CD14-positive monocyte (primary cell): ENCODE measurements around the gene VAV2. TPM values are rescaled to one million over a fixed set of nuclear protein-coding genes. Genes with fewer than 3 reads are reported as not detected.

Experiments used
- DNase-seq, 3 donors: peaks; one replicate each; pipeline ENCODE4 v3.0.0-alpha.2; 2011 to 2022
- H2AFZ ChIP-seq: 2 replicates; pipeline ENCODE4 v1.6.0; 2012; ENCODE audit warnings: mild to moderate bottlenecking, low read depth, low read length, inconsistent platforms; ENCODE audit not compliant: insufficient read depth, poor library complexity, severe bottlenecking
- H3K27ac ChIP-seq, 2 donors: 1 replicate in 1 of 2; 2 replicates in 1 of 2; pipeline ENCODE4 v1.5.1; 2012 to 2013; ENCODE audit warnings: low read length in 2 of 2, control low read depth in 1 of 2, inconsistent platforms in 1 of 2, low read depth in 1 of 2, mild to moderate bottlenecking in 1 of 2
- H3K27me3 ChIP-seq, 2 donors: one replicate each; pipeline versions ENCODE4 v1.6.0 to v1.6.1; 2011 to 2013; ENCODE audit warnings: low read length in 2 of 2; ENCODE audit not compliant: control insufficient read depth in 2 of 2, insufficient read depth in 2 of 2
- H3K36me3 ChIP-seq, 2 donors: replicated peaks in 1 of 2; 1 replicate in 1 of 2; 2 replicates in 1 of 2; pipeline versions ENCODE4 v1.5.1 to v1.6.1; 2012 to 2013; ENCODE audit warnings: low read length in 2 of 2, control low read depth in 1 of 2, inconsistent platforms in 1 of 2, mild to moderate bottlenecking in 1 of 2; ENCODE audit not compliant: insufficient read depth in 2 of 2, control insufficient read depth in 1 of 2
- H3K4me1 ChIP-seq, 2 donors: 1 replicate in 1 of 2; 2 replicates in 1 of 2; pipeline versions ENCODE4 v1.5.1 to v1.6.1; 2012 to 2013; ENCODE audit warnings: low read length in 2 of 2, control low read depth in 1 of 2, inconsistent platforms in 1 of 2, mild to moderate bottlenecking in 1 of 2, moderate library complexity in 1 of 2; ENCODE audit not compliant: insufficient read depth in 2 of 2, control insufficient read depth in 1 of 2
- H3K4me2 ChIP-seq: replicated peaks from 2 replicates; pipeline ENCODE3; 2012; ENCODE audit warnings: low read length, moderate library complexity, mild to moderate bottlenecking; ENCODE audit not compliant: poor library complexity, severe bottlenecking; ENCODE audit errors: extremely low read depth
- H3K4me3 ChIP-seq, 3 experiments: fragments of 200-600 bp in 1 of 3; sonication (generic) in 1 of 3; replicated peaks in 1 of 3; 1 replicate in 2 of 3; 2 replicates in 1 of 3; pipeline ENCODE4 v1.5.1; 2011 to 2013; ENCODE audit warnings: low read length in 3 of 3, mild to moderate bottlenecking in 3 of 3, control low read depth in 2 of 3, low read depth in 2 of 3, inconsistent platforms in 1 of 3, moderate library complexity in 1 of 3
- H3K79me2 ChIP-seq: 2 replicates; pipeline ENCODE4 v1.6.0; 2012; ENCODE audit warnings: mild to moderate bottlenecking, control low read depth, inconsistent platforms, low read length, moderate library complexity; ENCODE audit not compliant: insufficient read depth
- H3K9ac ChIP-seq: 2 replicates; pipeline ENCODE4 v1.6.0; 2017; ENCODE audit warnings: low read length, mild to moderate bottlenecking; ENCODE audit not compliant: insufficient read depth, poor library complexity, severe bottlenecking
- H3K9me3 ChIP-seq, 2 donors: replicated peaks in 1 of 2; 1 replicate in 1 of 2; 2 replicates in 1 of 2; pipeline versions ENCODE4 v1.5.1 to v1.6.1; 2012 to 2013; ENCODE audit warnings: low read length in 2 of 2, control low read depth in 1 of 2; ENCODE audit not compliant: control insufficient read depth in 1 of 2, insufficient read depth in 1 of 2
- H4K20me1 ChIP-seq: 2 replicates; pipeline ENCODE4 v1.6.0; 2012; ENCODE audit warnings: mild to moderate bottlenecking, low read length, control low read depth, moderate library complexity; ENCODE audit not compliant: insufficient read depth
- H3K27ac Mint-ChIP-seq, 7 donors: one replicate each; pipeline ENCODE4 v1.8.0; 2020; ENCODE audit warnings: mild to moderate bottlenecking in 7 of 7, mixed read lengths in 7 of 7, moderate library complexity in 6 of 7, inconsistent platforms in 2 of 7
- H3K27me3 Mint-ChIP-seq, 3 donors: one replicate each; pipeline ENCODE4 v1.8.0; 2021 to 2022; ENCODE audit warnings: low read depth in 3 of 3, mild to moderate bottlenecking in 3 of 3, mixed read lengths in 3 of 3, moderate library complexity in 3 of 3, inconsistent platforms in 1 of 3
- H3K36me3 Mint-ChIP-seq, 2 donors: one replicate each; pipeline ENCODE4 v1.8.0; 2020; ENCODE audit warnings: mixed read lengths in 2 of 2, inconsistent platforms in 1 of 2, mild to moderate bottlenecking in 1 of 2
- H3K4me1 Mint-ChIP-seq: one replicate; pipeline ENCODE4 v1.8.0; 2020; ENCODE audit warnings: mild to moderate bottlenecking, mixed read lengths
- H3K4me3 Mint-ChIP-seq, 2 donors: one replicate each; pipeline ENCODE4 v1.8.0; 2020; ENCODE audit warnings: mild to moderate bottlenecking in 2 of 2, mixed read lengths in 2 of 2, moderate library complexity in 1 of 2
- H3K9me3 Mint-ChIP-seq, 7 donors: one replicate each; pipeline ENCODE4 v1.8.0; 2020 to 2022; ENCODE audit warnings: mixed read lengths in 7 of 7, mild to moderate bottlenecking in 6 of 7, moderate library complexity in 6 of 7, inconsistent platforms in 2 of 7
- WGBS: methylation state at CpG from one replicate; pipeline ENCODE4 v1.1.5; 2013; ENCODE audit warnings: missing lambda C conversion rate; ENCODE audit not compliant: insufficient coverage; 5-methylcytosine and 5-hydroxymethylcytosine counted together
- intact Hi-C, 2 donors: fragments of 100-400 bp; cut with micrococcal nuclease; formaldehyde crosslinking; loops; one replicate each; pipeline versions ENCODE4 v1.15.0 to v1.15.1; 2023
- polyA plus RNA-seq, 3 donors: library from polyadenylated mRNA; depleted of rRNA in 1 of 3; unstranded in 2 of 3; stranded (reverse) in 1 of 3; fragments of 300-500 nt in 2 of 3; fragments of >200 nt in 1 of 3; fragmentation: Illumina TruSeq in 2 of 3; gene quantifications; 1 replicate in 2 of 3; 2 replicates in 1 of 3; pipeline ENCODE4 v1.2.3, GENCODE V29; 2012 to 2021
- TF ChIP-seq, protein P1 (sequence below): fragments of 200-600 bp; IDR thresholded peaks from one replicate; pipeline ENCODE4 v1.8.0; 2022; ENCODE audit warnings: antibody characterized with exemption, mild to moderate bottlenecking

The VAV2 gene
- polyA plus RNA-seq, 3 donors = 2.3 to 13.6 (median 2.3) TPM

DNA sequence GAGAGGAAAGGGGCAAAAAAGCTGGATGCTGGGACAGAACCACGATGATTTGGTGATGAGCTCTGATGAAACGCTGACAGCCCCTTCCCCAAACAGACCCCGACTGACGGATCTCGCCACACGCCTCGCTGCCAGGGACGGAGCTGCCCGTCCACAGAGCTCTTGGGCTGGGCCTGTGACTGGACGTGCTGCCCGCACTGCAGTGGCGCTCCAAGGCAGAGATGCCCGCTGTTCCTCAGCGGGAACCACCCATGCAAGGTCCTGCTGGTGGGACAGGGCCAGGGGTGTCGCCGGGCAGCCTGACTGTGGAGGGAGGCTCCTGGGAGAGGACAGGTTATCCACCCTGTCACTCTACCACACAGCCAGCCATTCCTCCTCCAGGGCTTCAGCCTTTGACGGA, 187.9 kb downstream of the VAV2 start:
- H3K27me3 ChIP-seq = no peaks in the 10 kb centered on the region
- no peaks in the 10 kb centered on the region for H3K4me1 Mint-ChIP-seq
- H3K27me3 Mint-ChIP-seq = no peaks in the 10 kb centered on the region
- no peak overlapping the region for H3K9ac ChIP-seq
- no peaks in the 10 kb centered on the region for H4K20me1 ChIP-seq
- H3K4me3 Mint-ChIP-seq = no peak overlapping the region
- no peak overlapping the region for H2AFZ ChIP-seq
- H3K9me3 Mint-ChIP-seq = peaks cover 0 to 2% (median 0%) of the 10 kb centered on the region in 7 donors
- H3K9me3 ChIP-seq = no peaks in the 10 kb centered on the region
- no peak overlapping the region for H3K4me2 ChIP-seq
- H3K4me3 ChIP-seq = no peak overlapping the region
- no peak overlapping the region for H3K27ac ChIP-seq
- H3K36me3 ChIP-seq = peaks cover 29 to 76% of the 10 kb centered on the region in 2 donors
- no peaks in the 10 kb centered on the region for H3K4me1 ChIP-seq
- DNase-seq = no peak
- no peak overlapping the region for H3K27ac Mint-ChIP-seq
- TF ChIP-seq, protein P1, sequence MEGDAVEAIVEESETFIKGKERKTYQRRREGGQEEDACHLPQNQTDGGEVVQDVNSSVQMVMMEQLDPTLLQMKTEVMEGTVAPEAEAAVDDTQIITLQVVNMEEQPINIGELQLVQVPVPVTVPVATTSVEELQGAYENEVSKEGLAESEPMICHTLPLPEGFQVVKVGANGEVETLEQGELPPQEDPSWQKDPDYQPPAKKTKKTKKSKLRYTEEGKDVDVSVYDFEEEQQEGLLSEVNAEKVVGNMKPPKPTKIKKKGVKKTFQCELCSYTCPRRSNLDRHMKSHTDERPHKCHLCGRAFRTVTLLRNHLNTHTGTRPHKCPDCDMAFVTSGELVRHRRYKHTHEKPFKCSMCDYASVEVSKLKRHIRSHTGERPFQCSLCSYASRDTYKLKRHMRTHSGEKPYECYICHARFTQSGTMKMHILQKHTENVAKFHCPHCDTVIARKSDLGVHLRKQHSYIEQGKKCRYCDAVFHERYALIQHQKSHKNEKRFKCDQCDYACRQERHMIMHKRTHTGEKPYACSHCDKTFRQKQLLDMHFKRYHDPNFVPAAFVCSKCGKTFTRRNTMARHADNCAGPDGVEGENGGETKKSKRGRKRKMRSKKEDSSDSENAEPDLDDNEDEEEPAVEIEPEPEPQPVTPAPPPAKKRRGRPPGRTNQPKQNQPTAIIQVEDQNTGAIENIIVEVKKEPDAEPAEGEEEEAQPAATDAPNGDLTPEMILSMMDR = no peak
- WGBS = 93% methylated on average over 14 of the region's 17 CpGs
- H3K79me2 ChIP-seq = no peaks in the 10 kb centered on the region
- H3K36me3 Mint-ChIP-seq = peaks cover 36 to 74% of the 10 kb centered on the region in 2 donors
- intact Hi-C loops = no loop called here

DNA sequence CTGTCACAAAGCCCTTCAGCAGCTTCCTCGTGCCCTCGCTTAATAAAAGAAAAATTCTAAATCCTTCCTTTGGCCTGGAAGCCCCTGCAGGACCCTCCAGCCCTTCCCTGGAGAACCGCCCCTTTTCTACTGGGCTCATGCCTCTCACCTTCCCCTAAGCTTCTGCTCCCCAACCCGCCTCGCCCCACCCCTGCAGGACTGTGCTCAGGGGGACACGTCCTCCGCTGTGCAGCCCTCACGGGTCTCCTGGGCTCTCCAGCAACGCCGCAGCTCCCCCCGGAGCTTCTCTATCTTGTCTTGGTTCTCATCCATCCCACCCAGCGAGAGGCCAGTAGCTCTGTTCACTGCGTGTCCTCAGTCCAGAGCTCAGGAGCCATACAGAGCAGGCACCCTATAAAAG, 188.4 kb downstream of the VAV2 start:
- Histone ChIP-seq H4K20me1 (no peaks in the 10 kb centered on the region), H3K4me1 (no peaks in the 10 kb centered on the region)

More for the DNA sequence above, 188.4 kb downstream of the VAV2 start:
- no peak overlapping the region for H3K27ac ChIP-seq
- intact Hi-C loops = no loop called here
- no peak overlapping the region for H3K4me2 ChIP-seq
- H3K36me3 Mint-ChIP-seq = peaks cover 32 to 74% of the 10 kb centered on the region in 2 donors
- H3K4me3 Mint-ChIP-seq = no peak overlapping the region
- H3K9me3 Mint-ChIP-seq = peaks cover 0 to 2% (median 0%) of the 10 kb centered on the region in 7 donors
- H3K9me3 ChIP-seq = no peaks in the 10 kb centered on the region
- H3K27me3 Mint-ChIP-seq = no peaks in the 10 kb centered on the region
- H3K4me1 Mint-ChIP-seq = no peaks in the 10 kb centered on the region
- no peaks in the 10 kb centered on the region for H3K79me2 ChIP-seq
- H3K9ac ChIP-seq = no peak overlapping the region
- TF ChIP-seq, protein P1 = no peak
- DNase-seq = no peak
- no peaks in the 10 kb centered on the region for H3K27me3 ChIP-seq
- WGBS = 97% methylated on average over 12 of the region's 13 CpGs
- H3K4me3 ChIP-seq = no peak overlapping the region
- H2AFZ ChIP-seq = no peak overlapping the region
- peaks cover 26 to 76% of the 10 kb centered on the region in 2 donors for H3K36me3 ChIP-seq
- H3K27ac Mint-ChIP-seq = no peak overlapping the region
